ENCODE data around the gene KLF16.

DNA sequence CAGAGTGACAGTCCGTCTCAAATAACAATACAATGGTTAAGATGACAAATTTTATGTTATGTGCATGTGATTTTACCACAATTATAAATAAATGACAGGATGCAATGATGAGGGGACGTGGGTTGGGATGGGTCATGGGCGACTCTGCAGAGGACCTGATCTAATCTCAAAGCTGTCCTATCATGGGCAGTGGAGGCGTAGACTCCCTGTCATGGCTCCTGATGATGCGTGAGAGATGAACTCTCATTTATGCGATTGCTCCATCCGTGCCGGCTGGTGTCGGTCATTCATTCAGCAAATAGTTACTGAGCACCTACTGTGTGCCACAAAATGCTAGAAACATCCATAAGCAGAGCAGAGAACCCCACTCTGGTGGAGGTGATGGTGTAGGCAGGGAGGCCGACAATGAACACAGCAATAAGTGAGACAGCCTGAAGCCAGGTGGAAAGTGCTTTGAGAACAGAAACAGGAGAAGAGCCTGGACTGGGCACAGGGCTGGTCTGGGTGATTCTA, 13.4 kb downstream of the KLF16 start:
- TF ChIP-seq, protein P1, sequence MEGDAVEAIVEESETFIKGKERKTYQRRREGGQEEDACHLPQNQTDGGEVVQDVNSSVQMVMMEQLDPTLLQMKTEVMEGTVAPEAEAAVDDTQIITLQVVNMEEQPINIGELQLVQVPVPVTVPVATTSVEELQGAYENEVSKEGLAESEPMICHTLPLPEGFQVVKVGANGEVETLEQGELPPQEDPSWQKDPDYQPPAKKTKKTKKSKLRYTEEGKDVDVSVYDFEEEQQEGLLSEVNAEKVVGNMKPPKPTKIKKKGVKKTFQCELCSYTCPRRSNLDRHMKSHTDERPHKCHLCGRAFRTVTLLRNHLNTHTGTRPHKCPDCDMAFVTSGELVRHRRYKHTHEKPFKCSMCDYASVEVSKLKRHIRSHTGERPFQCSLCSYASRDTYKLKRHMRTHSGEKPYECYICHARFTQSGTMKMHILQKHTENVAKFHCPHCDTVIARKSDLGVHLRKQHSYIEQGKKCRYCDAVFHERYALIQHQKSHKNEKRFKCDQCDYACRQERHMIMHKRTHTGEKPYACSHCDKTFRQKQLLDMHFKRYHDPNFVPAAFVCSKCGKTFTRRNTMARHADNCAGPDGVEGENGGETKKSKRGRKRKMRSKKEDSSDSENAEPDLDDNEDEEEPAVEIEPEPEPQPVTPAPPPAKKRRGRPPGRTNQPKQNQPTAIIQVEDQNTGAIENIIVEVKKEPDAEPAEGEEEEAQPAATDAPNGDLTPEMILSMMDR (IDR thresholded peaks at IDR 0.05) = no peak
- no peak for TF ChIP-seq POLR2AphosphoS5 (IDR thresholded peaks at IDR 0.05)
